DOHH2 (cell line): ENCODE results near the gene EHMT1.
"Not testable (repeated sequence)": the region's sequence is repeated elsewhere in the genome, so short reads cannot be mapped to it uniquely, and the experiment has no call there.

ENCODE experiments used
- H3F3A ChIP-seq: fragments of 200-600 bp; sonication (generic), shearing (Covaris generic); 2 replicates; pipeline ENCODE4 v1.6.0; 2016; ENCODE audit warnings: antibody characterized with exemption, mild to moderate bottlenecking; ENCODE audit not compliant: control insufficient read depth, insufficient read depth
- H3K27ac ChIP-seq: fragments of 200-600 bp; sonication (generic); 2 replicates; pipeline ENCODE4 v1.5.1; 2014; ENCODE audit warnings: low read depth, mild to moderate bottlenecking, low read length, moderate library complexity
- H3K27me3 ChIP-seq: fragments of 200-600 bp; sonication (generic); 2 replicates; pipeline ENCODE4 v1.6.1; 2014; ENCODE audit warnings: mild to moderate bottlenecking, low read length, mixed read lengths; ENCODE audit not compliant: control insufficient read depth
- H3K36me3 ChIP-seq: fragments of 200-600 bp; sonication (generic); 2 replicates; pipeline ENCODE4 v1.6.1; 2014; ENCODE audit warnings: mild to moderate bottlenecking, low read length, moderate library complexity, mixed read lengths; ENCODE audit not compliant: control insufficient read depth
- H3K4me1 ChIP-seq: fragments of 200-600 bp; sonication (generic); 2 replicates; pipeline ENCODE4 v1.6.1; 2014; ENCODE audit warnings: mild to moderate bottlenecking, low read length, mixed read lengths; ENCODE audit not compliant: control insufficient read depth
- H3K4me2 ChIP-seq: fragments of 200-600 bp; sonication (generic); 2 replicates; pipeline ENCODE4 v1.6.0; 2014; ENCODE audit warnings: mild to moderate bottlenecking, low read length, moderate library complexity
- H3K4me3 ChIP-seq: fragments of 200-600 bp; sonication (generic); 2 replicates; pipeline ENCODE4 v1.5.1; 2014; ENCODE audit warnings: mild to moderate bottlenecking, low read length, mixed read lengths
- H3K79me2 ChIP-seq: fragments of 200-600 bp; sonication (generic); 2 replicates; pipeline ENCODE4 v1.6.1; 2014; ENCODE audit warnings: mild to moderate bottlenecking, low read length, mixed read lengths; ENCODE audit not compliant: control insufficient read depth
- H3K9me2 ChIP-seq: fragments of 200-600 bp; sonication (generic); replicated peaks from 2 replicates; pipeline ENCODE4 v1.6.1; 2014; ENCODE audit warnings: mild to moderate bottlenecking, low read length, mixed read lengths; ENCODE audit not compliant: control insufficient read depth
- H3K9me3 ChIP-seq: fragments of 200-600 bp; sonication (generic); 2 replicates; pipeline ENCODE4 v1.6.1; 2014; ENCODE audit warnings: antibody characterized with exemption, low read length, mixed read lengths; ENCODE audit not compliant: control insufficient read depth, insufficient read depth
- H4K20me1 ChIP-seq: fragments of 200-600 bp; sonication (generic); 2 replicates; pipeline ENCODE4 v1.6.0; 2014; ENCODE audit warnings: low read depth, mild to moderate bottlenecking, antibody characterized with exemption, low read length, moderate library complexity; ENCODE audit not compliant: control insufficient read depth, insufficient read depth
- CTCF ChIP-seq: fragments of 200-600 bp; sonication (generic); IDR thresholded peaks from one replicate; pipeline ENCODE4 v1.5.1; 2014; ENCODE audit warnings: antibody characterized with exemption, mild to moderate bottlenecking, low read depth, low read length; ENCODE audit not compliant: poor library complexity, severe bottlenecking
- EZH2phosphoT487 ChIP-seq: fragments of 200-600 bp; sonication (generic); IDR thresholded peaks from 2 replicates; pipeline ENCODE4 v1.6.1; 2017; ENCODE audit warnings: borderline replicate concordance, mild to moderate bottlenecking, antibody characterized with exemption, low read length, moderate library complexity, mixed read lengths

Gene EHMT1

GRCh38 chr9:137876781-137877386, 258.1 kb downstream of the EHMT1 start:
- Histone ChIP-seq H4K20me1 (no peaks in the 10 kb centered on the region), H3K4me2 (no peak overlapping the region), H3K79me2 (no peaks in the 10 kb centered on the region), H3K27me3 (no peaks in the 10 kb centered on the region), H3K27ac (no peak overlapping the region), H3K36me3 (no peaks in the 10 kb centered on the region), H3K4me3 (no peak overlapping the region), H3F3A (no peaks in the 10 kb centered on the region), H3K4me1 (no peaks in the 10 kb centered on the region), H3K9me2 (no peaks in the 10 kb centered on the region), H3K9me3 (peaks cover 5% of the 10 kb centered on the region; the same call in 1 of the 2 replicates)
- no peak for TF ChIP-seq CTCF
- no peak for TF ChIP-seq EZH2phosphoT487

- not testable (repeated sequence) for H3K4me2 ChIP-seq, H3K27me3 ChIP-seq, H3K4me3 ChIP-seq
These were observed 258.8 kb downstream of the EHMT1 start, which contains the start of gene CACNA1B for GRCh38 chr9:137877506-137878122. TSS of gene CACNA1B (plus strand) at chr9:137877782. CDS start at chr9:137877934, 152 bp downstream.

GRCh38 chr9:137878146-137878941, 259.5 kb downstream of the EHMT1 start:
- no peak overlapping the region for H3K4me3 ChIP-seq
- no peak overlapping the region for H3K4me2 ChIP-seq
- no peaks in the 10 kb centered on the region for H4K20me1 ChIP-seq
- H3K27ac ChIP-seq, result no peak overlapping the region
- no peaks in the 10 kb centered on the region for H3F3A ChIP-seq
- no peaks in the 10 kb centered on the region for H3K36me3 ChIP-seq
- H3K9me2 ChIP-seq, result no peaks in the 10 kb centered on the region
- H3K4me1 ChIP-seq, result no peaks in the 10 kb centered on the region
- TF ChIP-seq EZH2phosphoT487, result no peak
- no peak for TF ChIP-seq CTCF
- no peaks in the 10 kb centered on the region for H3K79me2 ChIP-seq
- no peaks in the 10 kb centered on the region for H3K27me3 ChIP-seq
- H3K9me3 ChIP-seq, result peaks cover 5% of the 10 kb centered on the region; the same call in 1 of the 2 replicates

More at GRCh38 chr9:137877506-137878122, 258.8 kb downstream of the EHMT1 start, which contains the start of gene CACNA1B:
- H3K79me2 ChIP-seq, H4K20me1 ChIP-seq, H3K36me3 ChIP-seq, H3K4me1 ChIP-seq, H3K9me3 ChIP-seq, H3F3A ChIP-seq, H3K9me2 ChIP-seq, H3K27ac ChIP-seq: not testable (repeated sequence)
